Measurements from ENCODE around the gene ARPC2. TPM values are rescaled to one million over a fixed set of nuclear protein-coding genes. Genes with fewer than 3 reads are reported as not detected.

The ARPC2 gene
- total RNA-seq, 2 experiments from 2014 or later: 448 to 452 TPM

GRCh38 chr2:218273908-218274249 lies 56.9 kb downstream of the ARPC2 start:
- POLR2A ChIA-PET: interaction anchor here (0.7 to 8.0 kb wide), 5 partner anchors 14 to 292 kb away, joined by 3 to 221 read pairs (median 3); partner anchors contain the start of genes CATIP and TMBIM1
- H3K27me3 ChIP-seq (ENCODE audit: control insufficient read depth in 1 of 2, insufficient read depth in 2 of 2, low read length in 2 of 2): no peaks in the 10 kb centered on the region
- DNase-seq (no peak), ATAC-seq (ENCODE audit: poor library complexity) (no peak)
- H3K4me3 ChIP-seq (ENCODE audit: low read length): no peak overlapping the region
- Mint-ChIP-seq H3K4me3 (peak overlapping the region; percentile 58), H3K4me1 (ENCODE audit: low read depth) (peaks cover 49% of the 10 kb centered on the region), H3K9me3 (no peaks in the 10 kb centered on the region), H3K27me3 (no peaks in the 10 kb centered on the region), H3K36me3 (ENCODE audit: low read depth) (peaks cover 74% of the 10 kb centered on the region), H3K27ac (peak overlapping the region; percentile 67)
- CTCF ChIA-PET: interaction anchor here (2.5 to 6.5 kb wide), 4 partner anchors 12 to 122 kb away, joined by 8 to 68 read pairs (median 26); partner anchors contain the start of genes CATIP and TMBIM1
- TF ChIP-seq, protein P1, sequence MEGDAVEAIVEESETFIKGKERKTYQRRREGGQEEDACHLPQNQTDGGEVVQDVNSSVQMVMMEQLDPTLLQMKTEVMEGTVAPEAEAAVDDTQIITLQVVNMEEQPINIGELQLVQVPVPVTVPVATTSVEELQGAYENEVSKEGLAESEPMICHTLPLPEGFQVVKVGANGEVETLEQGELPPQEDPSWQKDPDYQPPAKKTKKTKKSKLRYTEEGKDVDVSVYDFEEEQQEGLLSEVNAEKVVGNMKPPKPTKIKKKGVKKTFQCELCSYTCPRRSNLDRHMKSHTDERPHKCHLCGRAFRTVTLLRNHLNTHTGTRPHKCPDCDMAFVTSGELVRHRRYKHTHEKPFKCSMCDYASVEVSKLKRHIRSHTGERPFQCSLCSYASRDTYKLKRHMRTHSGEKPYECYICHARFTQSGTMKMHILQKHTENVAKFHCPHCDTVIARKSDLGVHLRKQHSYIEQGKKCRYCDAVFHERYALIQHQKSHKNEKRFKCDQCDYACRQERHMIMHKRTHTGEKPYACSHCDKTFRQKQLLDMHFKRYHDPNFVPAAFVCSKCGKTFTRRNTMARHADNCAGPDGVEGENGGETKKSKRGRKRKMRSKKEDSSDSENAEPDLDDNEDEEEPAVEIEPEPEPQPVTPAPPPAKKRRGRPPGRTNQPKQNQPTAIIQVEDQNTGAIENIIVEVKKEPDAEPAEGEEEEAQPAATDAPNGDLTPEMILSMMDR (IDR thresholded peaks at IDR 0.05): no peak
- H3K27ac ChIP-seq (ENCODE audit: low read depth in 1 of 2, low read length in 2 of 2): no peak overlapping the region
- H3K4me1 ChIP-seq (ENCODE audit: insufficient read depth, low read length): peaks cover 38% of the 10 kb centered on the region
- H3K9me3 ChIP-seq (ENCODE audit: control insufficient read depth in 1 of 2, insufficient read depth in 1 of 2, low read length in 2 of 2): no peaks in the 10 kb centered on the region
- intact Hi-C loops (cut with DNase I, micrococcal nuclease): loop anchor here in 1 of 2 experiments (2.0 to 5.0 kb wide), 2 partner anchors 193 to 383 kb away; partner anchors contain the start of genes BCS1L and ZNF142
- peaks cover 60% of the 10 kb centered on the region for H3K36me3 ChIP-seq (ENCODE audit: insufficient read depth, low read length)

GRCh38 chr2:218274586-218274985 lies 57.6 kb downstream of the ARPC2 start:
- ATAC-seq (ENCODE audit: poor library complexity): no peak
- Histone ChIP-seq H3K4me3 (ENCODE audit: low read length) (no peak overlapping the region), H3K9me3 (ENCODE audit: control insufficient read depth in 1 of 2, insufficient read depth in 1 of 2, low read length in 2 of 2) (no peaks in the 10 kb centered on the region), H3K27ac (ENCODE audit: low read depth in 1 of 2, low read length in 2 of 2) (peak overlapping the region in 1 of 2 donors; percentile 16), H3K27me3 (ENCODE audit: control insufficient read depth in 1 of 2, insufficient read depth in 2 of 2, low read length in 2 of 2) (no peaks in the 10 kb centered on the region), H3K4me1 (ENCODE audit: insufficient read depth, low read length) (peaks cover 38% of the 10 kb centered on the region), H3K36me3 (ENCODE audit: insufficient read depth, low read length) (peaks cover 67% of the 10 kb centered on the region)
- intact Hi-C loops (cut with DNase I, micrococcal nuclease): loop anchor here in 1 of 2 experiments (5.0 kb wide), 1 partner anchor 383 kb away; the partner anchor contains the start of genes BCS1L and ZNF142
- no peaks in the 10 kb centered on the region for H3K9me3 Mint-ChIP-seq
- peaks cover 48% of the 10 kb centered on the region for H3K4me1 Mint-ChIP-seq (ENCODE audit: low read depth)
- no peak overlapping the region for H3K4me3 Mint-ChIP-seq
- DNase-seq: no peak
- TF ChIP-seq, protein P1 (IDR thresholded peaks at IDR 0.05): no peak
- H3K27me3 Mint-ChIP-seq: no peaks in the 10 kb centered on the region
- peak overlapping the region; percentile 67 for H3K27ac Mint-ChIP-seq
- H3K36me3 Mint-ChIP-seq (ENCODE audit: low read depth): peaks cover 76% of the 10 kb centered on the region
- ChIA-PET POLR2A (interaction anchor here (1.3 to 8.0 kb wide), 2 partner anchors 14 to 45 kb away, joined by 3 to 221 read pairs; partner anchors contain the start of gene TMBIM1), CTCF (interaction anchor here (0.8 to 6.5 kb wide), 5 partner anchors 12 to 573 kb away, joined by 3 to 68 read pairs (median 8); partner anchors contain the start of genes CATIP and TMBIM1)

- H3K27me3 Mint-ChIP-seq: no peaks in the 10 kb centered on the region
- TF ChIP-seq, protein P1 (IDR thresholded peaks at IDR 0.05): no peak
- POLR2A ChIA-PET: interaction anchor here (0.7 to 8.0 kb wide), 5 partner anchors 13 to 130 kb away, joined by 3 to 221 read pairs (median 3); partner anchors contain the start of genes CATIP and TMBIM1
- Histone ChIP-seq H3K4me1 (ENCODE audit: insufficient read depth, low read length) (peaks cover 40% of the 10 kb centered on the region), H3K27me3 (ENCODE audit: control insufficient read depth in 1 of 2, insufficient read depth in 2 of 2, low read length in 2 of 2) (no peaks in the 10 kb centered on the region), H3K9me3 (ENCODE audit: control insufficient read depth in 1 of 2, insufficient read depth in 1 of 2, low read length in 2 of 2) (no peaks in the 10 kb centered on the region), H3K4me3 (ENCODE audit: low read length) (no peak overlapping the region), H3K27ac (ENCODE audit: low read depth in 1 of 2, low read length in 2 of 2) (peak overlapping the region; percentile 16 to 22), H3K36me3 (ENCODE audit: insufficient read depth, low read length) (peaks cover 76% of the 10 kb centered on the region)
- H3K27ac Mint-ChIP-seq: peak overlapping the region; percentile 67
- peaks cover 76% of the 10 kb centered on the region for H3K36me3 Mint-ChIP-seq (ENCODE audit: low read depth)
- DNase-seq (peak in 1 of 14 experiments; percentile 23), ATAC-seq (ENCODE audit: poor library complexity) (no peak)
- peaks cover 49% of the 10 kb centered on the region for H3K4me1 Mint-ChIP-seq (ENCODE audit: low read depth)
- no peak overlapping the region for H3K4me3 Mint-ChIP-seq
- intact Hi-C loops (cut with DNase I, micrococcal nuclease): loop anchor here in 1 of 2 experiments (1.0 kb wide), 1 partner anchor 10 kb away; no protein-coding TSS in a partner anchor
- H3K9me3 Mint-ChIP-seq: no peaks in the 10 kb centered on the region
- CTCF ChIA-PET: interaction anchor here (0.8 to 6.5 kb wide), 5 partner anchors 11 to 572 kb away, joined by 3 to 68 read pairs (median 8); partner anchors contain the start of gene TMBIM1
Measured at GRCh38 chr2:218275371-218276072, 58.5 kb downstream of the ARPC2 start.

Data from CD4-positive, alpha-beta T cell (primary cell).